ENCODE data around the gene PTX4. TPM values are rescaled to one million over a fixed set of nuclear protein-coding genes. Genes with fewer than 3 reads are reported as not detected.

The PTX4 gene
- total RNA-seq, 1 experiment from 2014 or later: not detected

DNA sequence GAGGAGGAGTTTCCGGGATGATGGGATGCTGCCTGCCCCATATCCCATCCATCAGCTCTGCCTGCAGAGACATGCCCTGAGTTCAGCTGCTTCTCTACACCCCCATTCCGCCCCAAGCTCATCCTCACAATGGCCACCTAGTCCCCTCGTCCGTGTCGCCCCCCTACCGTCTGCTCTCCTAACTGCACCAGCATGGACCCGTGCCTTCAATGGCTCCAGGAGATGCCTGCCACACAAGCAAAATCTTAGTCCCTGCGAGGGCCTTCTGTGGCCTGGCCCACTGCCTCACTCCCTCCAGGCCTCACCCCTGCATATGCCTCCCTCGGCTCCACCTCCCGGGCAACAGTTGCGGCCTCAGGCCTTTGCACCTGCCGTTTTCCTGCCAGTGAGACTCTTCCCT is 2.6 kb upstream of the PTX4 start:
- Histone ChIP-seq H2BK12ac (ENCODE audit: insufficient read length, low read depth, low read length) (no peak overlapping the region), H3K18ac (ENCODE audit: insufficient read length, low read depth, low read length) (no peak overlapping the region), H3K79me2 (ENCODE audit: insufficient read depth, low read length) (no peaks in the 10 kb centered on the region; the same call in 1 of the 2 replicates), H2BK5ac (ENCODE audit: insufficient read length, low read length) (no peak overlapping the region), H3K56ac (ENCODE audit: insufficient read length, low read depth, low read length) (no peak overlapping the region), H2BK120ac (ENCODE audit: low read depth, low read length, poor library complexity, severe bottlenecking) (no peak overlapping the region), H3K23me2 (ENCODE audit: insufficient read length, low read depth, low read length, poor library complexity, severe bottlenecking) (peaks cover 3% of the 10 kb centered on the region), H3K4me2 (ENCODE audit: insufficient read depth, insufficient read length, low read length) (no peak overlapping the region), H3K23ac (ENCODE audit: insufficient read length, low read depth, low read length) (no peak overlapping the region), H3K27me3 (ENCODE audit: insufficient read depth, low read length) (no peaks in the 10 kb centered on the region), H2BK20ac (ENCODE audit: low read depth, low read length, poor library complexity, severe bottlenecking) (no peak overlapping the region), H2AK5ac (ENCODE audit: insufficient read length, low read length) (no peak overlapping the region), H3K27ac (ENCODE audit: insufficient read length, low read depth, low read length) (no peak overlapping the region), H3K4me1 (ENCODE audit: insufficient read depth, low read length) (no peaks in the 10 kb centered on the region; the same call in 1 of the 2 replicates), H3K79me1 (ENCODE audit: insufficient read depth, low read depth, low read length, poor library complexity, severe bottlenecking) (no peaks in the 10 kb centered on the region), H3K9me3 (ENCODE audit: control insufficient read depth, low read depth, low read length) (no peaks in the 10 kb centered on the region), H4K5ac (ENCODE audit: insufficient read length, low read depth, low read length) (no peak overlapping the region), H4K20me1 (ENCODE audit: control insufficient read depth, insufficient read depth, insufficient read length) (no peaks in the 10 kb centered on the region), H2BK15ac (ENCODE audit: low read depth, low read length) (no peak overlapping the region), H3K4ac (ENCODE audit: low read depth, low read length) (no peak overlapping the region), H4K91ac (ENCODE audit: insufficient read length, low read depth, low read length) (no peak overlapping the region), H3T11ph (ENCODE audit: low read length) (no peak overlapping the region), H4K8ac (replicated peaks; ENCODE audit: insufficient read length, low read depth, low read length) (no peak overlapping the region), H3K14ac (ENCODE audit: insufficient read depth, low read length) (no peak overlapping the region), H2AFZ (ENCODE audit: low read length) (no peak overlapping the region), H3K9ac (ENCODE audit: extremely low read depth, insufficient read length, low read length) (no peak overlapping the region)
- Mint-ChIP-seq H3K27ac (no peak overlapping the region), H3K36me3 (ENCODE audit: insufficient read depth in 1 of 3, low read depth in 3 of 3) (peaks cover 3 to 13% (median 12%) of the 10 kb centered on the region in 3 experiments; a peak in 5 of 7 replicates), H3K4me1 (peaks cover 4 to 12% of the 10 kb centered on the region in 2 experiments), H3K4me3 (no peak overlapping the region; a peak in 1 of 5 replicates), H3K9me3 (no peaks in the 10 kb centered on the region), H3K27me3 (ENCODE audit: low read depth) (peaks cover 6% of the 10 kb centered on the region)
- no peak for DNase-seq
- TF ChIP-seq, protein P1, sequence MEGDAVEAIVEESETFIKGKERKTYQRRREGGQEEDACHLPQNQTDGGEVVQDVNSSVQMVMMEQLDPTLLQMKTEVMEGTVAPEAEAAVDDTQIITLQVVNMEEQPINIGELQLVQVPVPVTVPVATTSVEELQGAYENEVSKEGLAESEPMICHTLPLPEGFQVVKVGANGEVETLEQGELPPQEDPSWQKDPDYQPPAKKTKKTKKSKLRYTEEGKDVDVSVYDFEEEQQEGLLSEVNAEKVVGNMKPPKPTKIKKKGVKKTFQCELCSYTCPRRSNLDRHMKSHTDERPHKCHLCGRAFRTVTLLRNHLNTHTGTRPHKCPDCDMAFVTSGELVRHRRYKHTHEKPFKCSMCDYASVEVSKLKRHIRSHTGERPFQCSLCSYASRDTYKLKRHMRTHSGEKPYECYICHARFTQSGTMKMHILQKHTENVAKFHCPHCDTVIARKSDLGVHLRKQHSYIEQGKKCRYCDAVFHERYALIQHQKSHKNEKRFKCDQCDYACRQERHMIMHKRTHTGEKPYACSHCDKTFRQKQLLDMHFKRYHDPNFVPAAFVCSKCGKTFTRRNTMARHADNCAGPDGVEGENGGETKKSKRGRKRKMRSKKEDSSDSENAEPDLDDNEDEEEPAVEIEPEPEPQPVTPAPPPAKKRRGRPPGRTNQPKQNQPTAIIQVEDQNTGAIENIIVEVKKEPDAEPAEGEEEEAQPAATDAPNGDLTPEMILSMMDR (conservative IDR thresholded peaks at IDR 0.05): no peak
- no CpG with 5 or more reads among the region's 12 CpGs for WGBS (ENCODE audit: extremely low coverage, insufficient read length, low lambda C conversion rate)

All from H9 (cell line).